WTC11 (cell line): ENCODE results near the gene MDN1. TPM values are rescaled to one million over a fixed set of nuclear protein-coding genes. Genes with fewer than 3 reads are reported as not detected.

Experiments
- ATAC-seq: fragments of 200-7000 bp; cut with Tn5 transposase; 2 replicates; pipeline ENCODE4 v1.10.0; 2021; ENCODE audit warnings: mild to moderate bottlenecking, moderate library complexity
- CTCF ChIA-PET: fragments of 300-600 bp; sonication (Branson Sonifier 250); formaldehyde crosslinking; loops from one replicate; lab custom pipeline; 2021; ENCODE audit warnings: antibody characterized with exemption; lab: Charles Lee
- POLR2A ChIA-PET: fragments of 350-600 bp; sonication (Branson Sonifier 250); formaldehyde crosslinking; loops from one replicate; lab custom pipeline; 2021; ENCODE audit warnings: antibody characterized with exemption; lab: Charles Lee
- DNase-seq: peaks from one replicate; pipeline ENCODE4 v3.0.0; 2021; ENCODE audit warnings: low spot score
- H3K27ac Mint-ChIP-seq: 2 replicates; pipeline ENCODE4 v1.8.0; 2021; ENCODE audit warnings: mixed read lengths
- H3K27me3 Mint-ChIP-seq: 2 replicates; pipeline ENCODE4 v1.8.0; 2021; ENCODE audit warnings: low read depth, mild to moderate bottlenecking, moderate library complexity, mixed read lengths
- H3K36me3 Mint-ChIP-seq: 2 replicates; pipeline ENCODE4 v1.8.0; 2021; ENCODE audit warnings: mixed read lengths
- H3K4me1 Mint-ChIP-seq: 2 replicates; pipeline ENCODE4 v1.8.0; 2022; ENCODE audit warnings: mixed read lengths
- H3K4me3 Mint-ChIP-seq: 2 replicates; pipeline ENCODE4 v1.8.0; 2021; ENCODE audit warnings: mild to moderate bottlenecking, moderate library complexity, mixed read lengths
- H3K9me3 Mint-ChIP-seq: 2 replicates; pipeline ENCODE4 v1.8.0; 2021; ENCODE audit warnings: mixed read lengths
- CBFB ChIP-seq: sonication (generic); formaldehyde crosslinking; IDR thresholded peaks from 2 replicates; pipeline ENCODE4 v1.8.1; 2022; ENCODE audit warnings: mild to moderate bottlenecking, low read depth, missing genetic modification reagents
- HMGA2 ChIP-seq: fragments of 250-450 bp; sonication (Bioruptor Pico); IDR thresholded peaks from 2 replicates; pipeline ENCODE4 v1.4.0; 2021; ENCODE audit warnings: mild to moderate bottlenecking, moderate library complexity
- NFATC4 ChIP-seq: fragments of 250-450 bp; sonication (Bioruptor Pico); IDR thresholded peaks from 2 replicates; pipeline ENCODE4 v1.9.0; 2021; ENCODE audit warnings: mild to moderate bottlenecking
- NR1H2 ChIP-seq: sonication (generic); formaldehyde crosslinking; IDR thresholded peaks from 2 replicates; pipeline ENCODE4 v1.9.0; 2021; ENCODE audit warnings: mild to moderate bottlenecking, moderate library complexity, missing genetic modification reagents
- ZNF219 ChIP-seq: sonication (generic); formaldehyde crosslinking; IDR thresholded peaks from 2 replicates; pipeline ENCODE4 v1.8.0; 2023; ENCODE audit warnings: missing genetic modification reagents, mild to moderate bottlenecking, borderline replicate concordance
- ZNF396 ChIP-seq: fragments of 250-450 bp; sonication (Bioruptor Pico); IDR thresholded peaks from 2 replicates; pipeline ENCODE4 v1.8.0; 2021; ENCODE audit warnings: mild to moderate bottlenecking, moderate library complexity, borderline replicate concordance
- total RNA-seq: library from RNA; stranded (reverse); gene quantifications from 3 replicates; pipeline ENCODE4 v1.2.3, GENCODE V29; 2021
- TF ChIP-seq, protein P1 (sequence below): sonication (generic); formaldehyde crosslinking; IDR thresholded peaks from 2 replicates; pipeline ENCODE4 v1.8.1; 2023; ENCODE audit warnings: mild to moderate bottlenecking, missing genetic modification reagents, moderate library complexity
- TF ChIP-seq, protein P2 (sequence below): sonication (generic); formaldehyde crosslinking; conservative IDR thresholded peaks from 2 replicates; pipeline ENCODE4 v1.8.1; 2022; ENCODE audit warnings: mild to moderate bottlenecking, missing genetic modification reagents
- TF ChIP-seq, protein P3 (sequence below): sonication (generic); formaldehyde crosslinking; IDR thresholded peaks from 2 replicates; pipeline ENCODE4 v1.8.0; 2023; ENCODE audit warnings: mild to moderate bottlenecking, missing genetic modification reagents
- TF ChIP-seq, protein P4 (sequence below): sonication (generic); formaldehyde crosslinking; IDR thresholded peaks from 2 replicates; pipeline ENCODE4 v1.8.1; 2023; ENCODE audit warnings: mild to moderate bottlenecking, missing genetic modification reagents, borderline replicate concordance
- TF ChIP-seq, protein P5 (sequence below): fragments of 250-450 bp; sonication (Bioruptor Pico); IDR thresholded peaks from 2 replicates; pipeline ENCODE4 v1.8.0; 2021; ENCODE audit warnings: mild to moderate bottlenecking

MDN1 gene
- total RNA-seq, 1 experiment from 2014 or later, result 195 TPM

DNA sequence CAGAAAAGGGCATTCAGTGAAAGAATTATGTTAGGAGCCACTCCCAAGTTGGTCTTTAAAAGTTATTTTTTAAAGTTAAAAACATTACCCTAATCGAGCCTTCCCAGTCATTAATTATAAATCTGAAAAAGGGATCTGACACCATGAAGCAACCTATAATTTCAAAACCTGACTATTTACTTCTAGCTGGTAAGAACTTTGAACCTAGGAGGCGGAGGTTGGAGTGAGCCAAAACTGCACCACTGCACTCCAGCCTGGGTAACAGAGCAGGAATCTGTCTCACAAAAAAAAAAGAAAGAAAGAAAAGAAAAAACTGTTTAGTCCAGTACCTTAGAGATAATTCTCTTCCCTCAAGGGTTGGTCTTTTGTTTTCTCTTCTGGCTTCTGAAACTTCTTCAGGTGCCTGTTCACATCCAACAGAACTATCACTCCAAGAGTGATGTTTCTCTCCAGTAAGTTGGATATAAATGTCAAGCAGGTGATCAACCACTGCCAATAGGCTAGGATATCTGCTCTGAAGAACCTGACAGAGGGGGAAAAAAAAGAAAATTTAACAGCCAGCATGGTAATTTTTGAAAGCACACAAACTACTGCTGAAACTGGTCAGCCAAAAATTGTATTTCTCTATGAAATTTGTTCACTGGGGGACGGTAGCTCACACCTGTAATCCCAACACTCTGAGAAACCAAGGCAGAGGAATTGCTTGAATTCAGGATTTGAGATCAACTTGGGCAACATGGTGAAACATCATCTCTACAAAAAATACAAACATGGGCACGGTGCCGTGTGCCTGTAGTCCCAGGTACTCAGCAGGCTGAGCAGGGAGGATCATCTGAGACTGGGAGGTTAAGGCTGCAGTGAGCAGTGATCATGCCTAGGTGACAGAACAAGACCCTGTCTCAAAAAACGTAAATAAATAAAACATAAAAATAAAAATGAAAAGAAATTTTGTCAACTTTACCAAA, 38.2 kb downstream of the MDN1 start:
- no peak for ATAC-seq
- ChIA-PET POLR2A (no interaction called here), CTCF (interaction anchor here (1.3 kb wide), 1 partner anchor 12 kb away, joined by 3 read pairs; no protein-coding TSS in a partner anchor)
- DNase-seq, result no peak
- H3K4me1 Mint-ChIP-seq, result no peaks in the 10 kb centered on the region
- peaks cover 86% of the 10 kb centered on the region for H3K36me3 Mint-ChIP-seq
- H3K27me3 Mint-ChIP-seq, result no peaks in the 10 kb centered on the region
- no peak overlapping the region for H3K4me3 Mint-ChIP-seq
- H3K9me3 Mint-ChIP-seq, result peaks cover 18% of the 10 kb centered on the region
- no peak overlapping the region; the same call in 1 of the 2 replicates for H3K27ac Mint-ChIP-seq
- TF ChIP-seq, protein P1, sequence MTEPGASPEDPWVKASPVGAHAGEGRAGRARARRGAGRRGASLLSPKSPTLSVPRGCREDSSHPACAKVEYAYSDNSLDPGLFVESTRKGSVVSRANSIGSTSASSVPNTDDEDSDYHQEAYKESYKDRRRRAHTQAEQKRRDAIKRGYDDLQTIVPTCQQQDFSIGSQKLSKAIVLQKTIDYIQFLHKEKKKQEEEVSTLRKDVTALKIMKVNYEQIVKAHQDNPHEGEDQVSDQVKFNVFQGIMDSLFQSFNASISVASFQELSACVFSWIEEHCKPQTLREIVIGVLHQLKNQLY, result no peak
- TF ChIP-seq, protein P2, sequence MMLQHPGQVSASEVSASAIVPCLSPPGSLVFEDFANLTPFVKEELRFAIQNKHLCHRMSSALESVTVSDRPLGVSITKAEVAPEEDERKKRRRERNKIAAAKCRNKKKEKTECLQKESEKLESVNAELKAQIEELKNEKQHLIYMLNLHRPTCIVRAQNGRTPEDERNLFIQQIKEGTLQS (CRISPR knock-in tag), result no peak
- TF ChIP-seq ZNF396 (CRISPR knock-in tag), result no peak

DNA sequence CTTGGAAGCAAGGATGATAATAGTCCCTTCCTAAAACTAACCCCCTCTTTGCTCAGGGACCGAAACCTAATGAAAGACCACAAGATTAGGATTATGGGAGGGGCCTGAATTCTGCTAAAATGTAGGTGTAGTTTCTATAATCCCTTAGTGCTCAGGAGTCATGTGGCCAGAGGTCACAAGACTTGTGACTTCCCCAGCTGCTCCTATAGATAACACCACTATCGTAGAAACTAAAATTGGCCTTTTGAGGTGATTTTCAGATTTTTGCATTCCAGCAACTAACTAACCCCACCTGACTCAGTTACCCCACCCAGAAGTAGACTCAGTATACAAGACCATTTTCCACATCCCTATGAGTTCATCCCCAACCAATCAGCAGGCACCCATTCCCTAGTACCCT, 42.1 kb downstream of the MDN1 start:
- POLR2A ChIA-PET, result no interaction called here
- no peak for DNase-seq
- CTCF ChIA-PET, result interaction anchor here (0.5 kb wide), 1 partner anchor 76 kb away, joined by 4 read pairs; no protein-coding TSS in a partner anchor
- TF ChIP-seq, protein P3, sequence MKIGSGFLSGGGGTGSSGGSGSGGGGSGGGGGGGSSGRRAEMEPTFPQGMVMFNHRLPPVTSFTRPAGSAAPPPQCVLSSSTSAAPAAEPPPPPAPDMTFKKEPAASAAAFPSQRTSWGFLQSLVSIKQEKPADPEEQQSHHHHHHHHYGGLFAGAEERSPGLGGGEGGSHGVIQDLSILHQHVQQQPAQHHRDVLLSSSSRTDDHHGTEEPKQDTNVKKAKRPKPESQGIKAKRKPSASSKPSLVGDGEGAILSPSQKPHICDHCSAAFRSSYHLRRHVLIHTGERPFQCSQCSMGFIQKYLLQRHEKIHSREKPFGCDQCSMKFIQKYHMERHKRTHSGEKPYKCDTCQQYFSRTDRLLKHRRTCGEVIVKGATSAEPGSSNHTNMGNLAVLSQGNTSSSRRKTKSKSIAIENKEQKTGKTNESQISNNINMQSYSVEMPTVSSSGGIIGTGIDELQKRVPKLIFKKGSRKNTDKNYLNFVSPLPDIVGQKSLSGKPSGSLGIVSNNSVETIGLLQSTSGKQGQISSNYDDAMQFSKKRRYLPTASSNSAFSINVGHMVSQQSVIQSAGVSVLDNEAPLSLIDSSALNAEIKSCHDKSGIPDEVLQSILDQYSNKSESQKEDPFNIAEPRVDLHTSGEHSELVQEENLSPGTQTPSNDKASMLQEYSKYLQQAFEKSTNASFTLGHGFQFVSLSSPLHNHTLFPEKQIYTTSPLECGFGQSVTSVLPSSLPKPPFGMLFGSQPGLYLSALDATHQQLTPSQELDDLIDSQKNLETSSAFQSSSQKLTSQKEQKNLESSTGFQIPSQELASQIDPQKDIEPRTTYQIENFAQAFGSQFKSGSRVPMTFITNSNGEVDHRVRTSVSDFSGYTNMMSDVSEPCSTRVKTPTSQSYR (CRISPR knock-in tag), result no peak
- no peak for TF ChIP-seq CBFB (CRISPR knock-in tag)
- no peak for TF ChIP-seq ZNF219 (CRISPR knock-in tag)
- no peak for TF ChIP-seq NFATC4 (CRISPR knock-in tag)
- TF ChIP-seq HMGA2, result no peak
- TF ChIP-seq, protein P4, sequence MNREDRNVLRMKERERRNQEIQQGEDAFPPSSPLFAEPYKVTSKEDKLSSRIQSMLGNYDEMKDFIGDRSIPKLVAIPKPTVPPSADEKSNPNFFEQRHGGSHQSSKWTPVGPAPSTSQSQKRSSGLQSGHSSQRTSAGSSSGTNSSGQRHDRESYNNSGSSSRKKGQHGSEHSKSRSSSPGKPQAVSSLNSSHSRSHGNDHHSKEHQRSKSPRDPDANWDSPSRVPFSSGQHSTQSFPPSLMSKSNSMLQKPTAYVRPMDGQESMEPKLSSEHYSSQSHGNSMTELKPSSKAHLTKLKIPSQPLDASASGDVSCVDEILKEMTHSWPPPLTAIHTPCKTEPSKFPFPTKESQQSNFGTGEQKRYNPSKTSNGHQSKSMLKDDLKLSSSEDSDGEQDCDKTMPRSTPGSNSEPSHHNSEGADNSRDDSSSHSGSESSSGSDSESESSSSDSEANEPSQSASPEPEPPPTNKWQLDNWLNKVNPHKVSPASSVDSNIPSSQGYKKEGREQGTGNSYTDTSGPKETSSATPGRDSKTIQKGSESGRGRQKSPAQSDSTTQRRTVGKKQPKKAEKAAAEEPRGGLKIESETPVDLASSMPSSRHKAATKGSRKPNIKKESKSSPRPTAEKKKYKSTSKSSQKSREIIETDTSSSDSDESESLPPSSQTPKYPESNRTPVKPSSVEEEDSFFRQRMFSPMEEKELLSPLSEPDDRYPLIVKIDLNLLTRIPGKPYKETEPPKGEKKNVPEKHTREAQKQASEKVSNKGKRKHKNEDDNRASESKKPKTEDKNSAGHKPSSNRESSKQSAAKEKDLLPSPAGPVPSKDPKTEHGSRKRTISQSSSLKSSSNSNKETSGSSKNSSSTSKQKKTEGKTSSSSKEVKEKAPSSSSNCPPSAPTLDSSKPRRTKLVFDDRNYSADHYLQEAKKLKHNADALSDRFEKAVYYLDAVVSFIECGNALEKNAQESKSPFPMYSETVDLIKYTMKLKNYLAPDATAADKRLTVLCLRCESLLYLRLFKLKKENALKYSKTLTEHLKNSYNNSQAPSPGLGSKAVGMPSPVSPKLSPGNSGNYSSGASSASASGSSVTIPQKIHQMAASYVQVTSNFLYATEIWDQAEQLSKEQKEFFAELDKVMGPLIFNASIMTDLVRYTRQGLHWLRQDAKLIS (CRISPR knock-in tag), result no peak
- TF ChIP-seq, protein P5, sequence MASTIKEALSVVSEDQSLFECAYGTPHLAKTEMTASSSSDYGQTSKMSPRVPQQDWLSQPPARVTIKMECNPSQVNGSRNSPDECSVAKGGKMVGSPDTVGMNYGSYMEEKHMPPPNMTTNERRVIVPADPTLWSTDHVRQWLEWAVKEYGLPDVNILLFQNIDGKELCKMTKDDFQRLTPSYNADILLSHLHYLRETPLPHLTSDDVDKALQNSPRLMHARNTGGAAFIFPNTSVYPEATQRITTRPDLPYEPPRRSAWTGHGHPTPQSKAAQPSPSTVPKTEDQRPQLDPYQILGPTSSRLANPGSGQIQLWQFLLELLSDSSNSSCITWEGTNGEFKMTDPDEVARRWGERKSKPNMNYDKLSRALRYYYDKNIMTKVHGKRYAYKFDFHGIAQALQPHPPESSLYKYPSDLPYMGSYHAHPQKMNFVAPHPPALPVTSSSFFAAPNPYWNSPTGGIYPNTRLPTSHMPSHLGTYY (CRISPR knock-in tag), result no peak
- no peak for TF ChIP-seq NR1H2
- Mint-ChIP-seq H3K4me3 (no peak overlapping the region), H3K36me3 (peaks cover 90% of the 10 kb centered on the region), H3K27me3 (no peaks in the 10 kb centered on the region), H3K9me3 (peaks cover 9% of the 10 kb centered on the region; the same call in 1 of the 2 replicates), H3K4me1 (peaks cover 6% of the 10 kb centered on the region), H3K27ac (no peak overlapping the region)
- no peak for ATAC-seq
